ENCODE measurements around the gene CEP112.
"Not testable (repeated sequence)": the region's sequence is repeated elsewhere in the genome, so short reads cannot be mapped to it uniquely, and the experiment has no call there.

The CEP112 gene

DNA sequence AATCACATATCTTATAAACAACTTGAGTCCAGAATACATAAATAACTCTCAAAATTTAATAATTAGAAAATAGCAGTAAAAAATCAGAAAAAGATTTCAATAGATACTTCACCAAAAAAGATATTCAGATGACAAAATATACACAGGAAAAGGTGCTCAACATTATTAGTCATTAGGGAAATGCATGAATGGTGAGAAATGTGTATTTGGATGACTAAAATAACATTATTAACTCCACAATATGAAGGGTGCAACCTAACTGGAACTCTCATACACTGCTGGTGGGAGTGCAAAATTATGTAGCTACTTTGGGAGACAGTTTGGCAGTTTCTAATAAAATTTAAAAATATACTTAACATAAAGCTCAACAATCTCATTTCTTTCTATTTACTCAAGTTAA, 368.2 kb downstream of the CEP112 start:
- DNase-seq (ENCODE audit: low spot score): no peak

DNA sequence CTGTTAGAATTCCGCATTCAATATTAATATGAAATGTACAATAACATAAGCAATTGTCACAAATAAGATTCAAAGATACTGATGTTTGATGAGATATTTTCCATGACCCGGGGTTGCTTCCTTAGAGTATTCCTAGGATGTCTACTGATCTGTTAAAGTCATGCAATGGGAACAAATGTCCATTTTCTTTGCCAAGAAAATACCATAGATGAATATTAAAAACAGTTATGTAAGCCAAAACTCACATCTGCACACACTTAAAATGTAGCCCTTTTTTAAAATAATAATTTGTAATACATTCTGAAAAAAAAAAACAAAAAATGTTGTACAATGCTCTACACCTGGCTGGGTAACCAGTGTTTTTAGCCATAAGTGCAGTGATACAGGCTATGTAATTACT, 371.1 kb downstream of the CEP112 start:
- no peak for DNase-seq (ENCODE audit: low spot score)

DNA sequence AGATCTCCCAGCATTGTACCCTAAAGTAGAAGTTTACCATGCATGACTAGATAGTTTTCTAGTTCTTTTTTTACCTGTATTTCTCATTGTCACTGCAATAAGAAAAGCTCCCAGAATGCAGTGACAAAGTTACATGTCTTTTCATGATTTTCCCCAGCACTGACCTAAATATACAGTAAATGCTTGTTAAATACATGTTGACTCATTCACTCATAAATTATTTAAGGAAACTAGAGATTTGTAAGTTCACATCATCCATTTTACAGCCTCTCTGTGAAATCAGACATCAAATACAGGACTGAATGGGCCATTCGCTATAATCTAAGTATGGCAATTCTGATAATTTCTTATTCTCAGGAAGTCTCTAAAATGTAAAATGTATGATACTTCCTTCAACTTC, 371.6 kb downstream of the CEP112 start:
- DNase-seq (ENCODE audit: low spot score): no peak

DNA sequence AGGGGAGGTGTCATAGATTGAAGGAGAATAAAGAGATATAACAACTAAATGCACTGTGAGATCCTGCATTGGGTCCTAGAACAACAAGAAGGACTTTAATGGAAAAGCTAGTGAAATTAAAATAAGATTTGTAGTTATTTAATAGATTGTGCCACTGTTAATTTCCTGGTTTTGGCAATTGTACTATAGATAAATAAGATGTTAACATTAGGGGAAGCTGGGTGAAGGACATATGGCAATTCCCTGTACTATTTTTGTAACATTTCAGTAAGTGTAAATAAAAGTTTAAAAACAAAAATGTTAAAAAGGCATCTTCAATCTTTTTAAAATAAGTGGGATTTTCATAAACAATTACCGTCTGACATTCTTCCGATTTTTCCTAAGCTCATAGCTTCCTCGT, 372.1 kb downstream of the CEP112 start:
- DNase-seq (ENCODE audit: low spot score): no peak

DNA sequence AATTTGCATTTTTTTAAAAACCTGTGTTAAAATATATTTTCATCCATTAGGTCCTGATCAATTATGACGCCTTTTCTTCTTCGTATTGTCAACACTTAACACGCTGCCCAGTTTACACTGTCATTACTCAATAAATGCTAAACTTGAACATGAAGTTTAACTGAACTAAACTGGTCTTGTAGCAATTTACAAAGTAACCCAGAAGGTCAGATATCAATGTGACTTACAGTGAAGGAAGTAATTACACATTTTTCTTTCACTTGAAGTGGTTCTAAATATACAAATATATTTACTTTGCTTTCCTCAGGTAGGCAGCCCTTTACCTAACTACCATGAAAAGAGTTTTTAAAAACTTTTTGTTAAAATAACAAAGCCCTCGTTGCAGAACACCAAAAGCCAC, 374.0 kb downstream of the CEP112 start:
- no peak for DNase-seq (ENCODE audit: low spot score)

DNA sequence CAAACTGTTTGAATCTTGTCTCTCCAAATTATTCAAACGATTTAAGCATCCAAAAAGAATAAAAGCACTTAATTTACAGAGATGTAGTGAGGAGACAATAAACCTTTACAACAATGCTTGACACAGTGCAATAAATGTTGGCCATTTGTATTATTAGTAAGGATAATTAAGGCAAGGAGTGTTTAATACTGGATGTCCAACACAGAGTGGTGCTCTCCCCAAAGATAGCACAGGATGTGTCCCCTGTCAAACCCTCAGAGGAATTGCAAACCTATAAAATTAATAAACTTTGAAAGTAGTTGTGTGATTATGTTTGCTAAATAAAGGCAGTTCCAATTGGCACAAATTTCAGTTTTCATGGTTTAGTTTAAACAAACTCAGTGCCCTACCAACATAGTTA, 377.5 kb downstream of the CEP112 start:
- DNase-seq (ENCODE audit: low spot score): no peak

DNA sequence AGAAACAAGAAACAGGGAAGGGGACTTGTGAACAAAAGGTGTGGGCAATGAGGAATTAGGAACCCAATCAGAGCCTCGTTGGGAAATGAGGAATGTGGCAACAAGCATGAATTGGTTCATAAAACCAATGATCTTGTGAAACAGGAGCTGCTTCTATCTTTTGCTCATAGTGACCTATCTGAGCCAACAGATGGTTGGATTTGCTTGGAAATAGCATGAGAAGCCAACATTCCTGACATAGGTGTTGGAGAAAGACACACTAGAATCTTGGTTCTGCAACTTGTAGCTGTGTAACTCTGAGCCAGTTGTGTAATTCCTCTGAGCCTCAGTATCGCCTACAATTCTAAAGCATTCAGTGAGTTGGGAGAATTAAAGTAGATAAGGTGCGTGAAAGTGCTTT, 378.6 kb downstream of the CEP112 start:
- no peak for DNase-seq (ENCODE audit: low spot score)

DNA sequence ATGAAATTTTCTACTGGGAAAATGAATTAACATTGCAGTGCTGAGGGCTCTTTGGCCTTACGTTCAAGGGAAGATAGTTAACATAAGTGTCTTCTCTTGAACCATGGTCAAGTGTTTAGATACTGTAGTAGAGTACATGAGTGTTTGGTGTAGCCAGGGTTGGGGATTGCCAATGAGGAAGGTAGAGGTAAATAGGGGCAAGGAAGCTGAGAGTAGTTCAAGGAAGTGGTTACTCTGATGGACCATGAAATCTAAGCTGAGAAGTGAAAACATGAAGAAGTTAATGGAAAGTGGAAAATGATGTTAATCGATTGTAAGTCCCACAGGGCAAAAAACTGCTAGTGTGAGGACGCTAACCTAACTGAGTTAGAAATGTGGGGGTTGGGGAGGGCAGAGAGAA, 380.9 kb downstream of the CEP112 start:
- DNase-seq (ENCODE audit: low spot score): no peak

DNA sequence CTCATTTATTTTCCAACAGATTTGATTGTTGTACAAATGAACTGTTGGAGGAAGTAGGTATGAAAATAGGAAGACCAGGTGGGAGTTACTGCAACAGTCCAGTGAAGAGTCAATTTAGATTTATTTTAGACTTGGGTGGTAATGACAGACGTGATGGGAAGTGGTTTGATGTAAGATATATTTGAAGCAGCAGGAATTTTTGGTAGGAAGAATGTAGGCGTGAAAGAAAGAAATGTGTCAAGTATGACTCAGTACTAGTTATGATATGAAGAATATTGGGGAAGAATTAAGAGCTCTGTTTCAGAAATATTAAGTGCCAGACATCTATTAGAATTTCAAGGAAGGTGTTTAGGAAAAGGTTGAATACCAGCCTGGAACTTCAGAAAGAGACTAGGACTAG, 382.6 kb downstream of the CEP112 start:
- DNase-seq (ENCODE audit: low spot score): no peak

DNA sequence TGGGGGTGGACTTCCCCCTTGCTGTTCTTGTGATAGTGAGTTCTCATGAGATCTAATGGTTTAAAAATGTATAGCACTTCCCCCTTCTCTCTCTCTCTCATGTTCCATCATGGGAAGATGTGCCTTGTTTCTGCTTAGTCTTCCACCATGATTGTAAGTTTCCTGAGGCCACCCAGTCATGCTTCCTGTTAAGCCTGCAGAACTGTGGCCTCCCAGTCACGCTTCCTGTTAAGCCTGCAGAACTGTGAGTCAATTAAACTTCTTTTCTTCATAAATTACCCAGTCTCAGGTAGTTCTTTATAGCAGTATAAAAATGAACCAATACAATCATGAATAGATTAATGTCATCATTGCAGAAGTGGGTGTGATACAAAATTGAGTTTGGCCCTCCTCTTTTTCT, 383.4 kb downstream of the CEP112 start:
- DNase-seq (ENCODE audit: low spot score): not testable (repeated sequence)

DNA sequence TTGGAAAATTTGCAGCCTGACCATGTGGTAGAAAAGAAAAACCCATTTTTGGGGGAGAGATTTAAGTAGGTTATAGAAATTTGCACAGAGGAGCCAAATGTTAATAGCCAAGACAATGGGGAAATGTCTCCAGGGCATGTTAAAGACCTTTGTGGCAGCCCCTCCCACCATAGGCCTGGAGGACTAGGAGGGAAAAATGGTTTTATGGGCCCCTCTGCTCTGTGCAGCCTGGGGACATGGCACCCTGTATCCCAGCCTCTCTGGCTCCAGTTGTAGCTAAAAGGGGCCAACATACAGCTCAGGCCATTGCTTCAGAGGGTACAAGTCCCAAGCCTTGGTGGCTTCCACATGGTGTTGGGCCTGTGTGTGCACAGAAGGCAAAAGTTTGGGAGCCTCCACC, 384.6 kb downstream of the CEP112 start:
- no peak for DNase-seq (ENCODE audit: low spot score)

DNA sequence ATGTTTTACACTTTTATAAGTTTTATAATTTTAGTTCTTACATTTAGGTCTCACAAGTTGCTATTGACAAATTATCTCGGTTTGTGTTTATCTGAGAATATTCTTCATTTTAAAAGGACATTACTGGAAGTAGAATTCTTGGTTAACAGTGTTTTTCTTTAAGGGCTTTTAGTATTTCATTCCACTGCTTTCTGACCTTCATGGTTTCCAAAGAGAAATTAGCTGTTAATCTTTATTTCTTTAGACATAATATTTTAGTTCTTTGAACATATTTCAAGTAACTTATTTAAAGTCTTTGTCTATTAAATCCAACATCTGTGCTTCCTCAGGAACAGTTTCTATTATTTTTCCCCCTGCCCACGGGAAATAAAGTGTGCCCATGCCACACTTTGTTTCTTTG, 390.4 kb downstream of the CEP112 start:
- DNase-seq (ENCODE audit: low spot score): no peak

DNA sequence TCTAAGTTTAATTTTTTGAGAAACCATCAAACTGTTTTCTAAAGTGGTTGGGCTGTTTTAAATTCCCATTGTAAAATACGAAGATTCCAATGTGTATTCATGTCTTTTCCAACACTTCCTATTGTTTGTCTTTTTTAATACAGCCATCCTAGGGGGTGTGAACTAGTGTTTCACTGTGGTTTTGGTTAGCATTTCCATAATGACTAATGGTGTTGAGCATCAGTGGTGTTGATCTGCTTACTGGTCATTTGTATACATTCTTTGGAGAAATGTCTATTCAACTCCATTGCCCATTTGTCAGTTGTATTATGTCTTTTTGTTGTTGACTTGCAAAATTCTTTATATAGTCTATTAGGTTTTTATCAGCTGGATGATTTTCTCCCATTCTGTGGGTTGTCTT, 391.3 kb downstream of the CEP112 start:
- DNase-seq (ENCODE audit: low spot score): no peak

DNA sequence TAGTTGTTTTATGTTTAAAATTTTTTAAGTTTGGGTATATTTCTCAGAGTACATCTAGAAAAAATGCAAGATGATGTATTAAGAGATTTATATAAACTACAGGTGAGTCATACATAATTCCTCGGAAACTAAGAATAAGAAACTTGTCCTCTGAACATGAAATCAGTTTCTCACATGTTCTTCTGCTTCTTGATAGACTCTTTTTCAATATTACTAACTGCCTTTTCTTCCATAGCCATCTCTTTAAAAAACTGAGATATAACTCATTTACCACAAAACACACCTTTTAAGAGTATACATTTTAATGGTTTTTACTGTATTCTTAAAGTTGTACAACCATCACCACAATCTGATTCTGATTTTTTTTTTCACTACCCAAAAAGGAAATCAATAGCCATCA, 392.1 kb downstream of the CEP112 start:
- DNase-seq (ENCODE audit: low spot score): no peak

DNA sequence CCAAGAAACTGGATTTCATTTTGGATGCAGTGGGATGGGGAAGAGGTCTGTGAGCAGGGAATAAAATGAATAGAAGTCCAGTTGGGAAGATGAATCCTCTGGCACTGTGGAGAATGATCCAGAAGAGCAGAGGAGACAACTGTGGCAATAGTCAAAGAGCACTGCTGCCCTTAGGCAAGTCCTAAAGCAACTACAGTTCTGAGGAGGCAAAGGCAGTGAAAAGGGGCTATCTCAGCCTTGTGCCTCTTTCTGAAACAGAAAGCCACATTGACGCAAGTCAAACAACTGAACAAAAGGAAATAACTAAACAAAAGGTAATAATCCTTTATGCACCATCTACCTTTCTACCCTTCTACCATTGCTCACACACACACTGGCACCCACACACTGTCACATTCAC, 392.5 kb downstream of the CEP112 start:
- DNase-seq (ENCODE audit: low spot score): no peak

DNA sequence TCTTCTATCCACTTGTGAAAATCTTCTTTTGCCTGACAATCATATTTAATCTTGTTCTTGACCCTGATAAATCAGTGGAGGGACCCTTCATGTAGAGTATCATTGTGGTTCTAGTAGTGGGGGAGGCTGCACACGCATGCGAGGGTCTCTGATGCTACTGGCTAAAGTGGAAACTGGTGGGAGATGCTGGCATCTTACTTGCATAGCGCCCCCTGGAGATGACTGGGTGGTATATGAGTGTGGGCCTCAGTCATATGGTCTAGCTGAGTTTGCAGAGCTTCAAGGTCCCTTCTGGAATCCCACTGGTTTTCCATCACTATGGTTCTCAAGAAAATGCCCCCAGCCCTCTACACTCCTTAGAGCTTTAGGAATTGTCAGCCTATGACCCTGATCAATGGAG, 394.1 kb downstream of the CEP112 start:
- DNase-seq (ENCODE audit: low spot score): peak; percentile 11

DNA sequence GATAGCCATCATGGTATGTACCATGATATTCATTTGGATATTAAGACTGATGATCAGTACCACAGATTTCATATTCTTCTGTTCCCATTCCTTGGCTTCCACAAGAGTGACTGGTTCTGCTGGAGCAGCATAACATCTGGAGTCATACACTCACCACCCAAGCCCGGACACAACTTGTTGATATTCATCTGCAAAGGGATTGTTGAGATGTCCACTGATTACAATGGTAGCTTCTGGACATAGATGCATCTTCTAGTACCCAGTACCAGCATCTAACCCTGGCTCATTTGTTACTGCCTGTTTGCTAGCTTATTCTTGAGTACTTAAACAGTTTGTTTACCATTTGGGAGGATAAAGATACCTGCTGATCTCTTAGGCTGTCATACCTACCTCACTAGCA, 394.8 kb downstream of the CEP112 start:
- no peak for DNase-seq (ENCODE audit: low spot score)

DNA sequence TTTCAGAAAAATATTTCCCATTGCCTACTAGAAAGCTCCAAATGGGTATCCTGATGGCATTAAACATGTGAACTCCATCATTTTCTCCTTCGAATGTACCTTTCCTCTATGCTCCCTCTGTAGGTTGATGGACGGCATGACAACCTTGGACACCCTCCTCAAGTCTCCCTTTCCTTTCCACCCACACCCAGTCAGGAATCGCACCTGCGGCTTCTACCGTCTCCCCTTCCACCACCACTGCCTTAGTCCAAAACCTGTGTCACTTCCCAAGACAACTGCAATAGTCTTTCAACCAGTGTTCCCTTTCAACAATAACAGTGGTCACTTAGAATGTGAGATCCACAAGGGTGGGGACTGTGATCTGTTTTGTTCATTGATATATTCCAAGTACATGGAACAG, 397.4 kb downstream of the CEP112 start:
- peak; percentile 34 for DNase-seq (ENCODE audit: low spot score)

DNA sequence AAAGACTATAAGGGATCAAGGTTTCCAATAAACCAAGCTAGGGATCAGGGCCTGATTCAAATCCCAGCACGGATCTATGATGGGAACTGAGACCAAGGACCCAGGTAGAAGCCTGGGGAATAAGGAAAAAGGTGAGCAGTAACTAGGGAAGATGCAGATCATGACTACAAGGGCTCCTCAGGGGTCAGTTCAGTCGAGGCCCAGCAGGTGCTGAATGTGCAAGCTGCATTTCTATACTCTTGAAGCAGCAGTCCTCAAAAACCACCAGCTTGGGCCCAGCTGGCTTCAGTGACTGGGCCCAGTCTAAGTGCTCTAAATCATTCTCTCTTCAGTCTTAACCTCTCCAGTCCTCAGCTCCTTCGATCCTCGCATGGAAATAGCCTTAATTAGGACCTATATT, 401.7 kb downstream of the CEP112 start:
- DNase-seq (ENCODE audit: low spot score): no peak

DNA sequence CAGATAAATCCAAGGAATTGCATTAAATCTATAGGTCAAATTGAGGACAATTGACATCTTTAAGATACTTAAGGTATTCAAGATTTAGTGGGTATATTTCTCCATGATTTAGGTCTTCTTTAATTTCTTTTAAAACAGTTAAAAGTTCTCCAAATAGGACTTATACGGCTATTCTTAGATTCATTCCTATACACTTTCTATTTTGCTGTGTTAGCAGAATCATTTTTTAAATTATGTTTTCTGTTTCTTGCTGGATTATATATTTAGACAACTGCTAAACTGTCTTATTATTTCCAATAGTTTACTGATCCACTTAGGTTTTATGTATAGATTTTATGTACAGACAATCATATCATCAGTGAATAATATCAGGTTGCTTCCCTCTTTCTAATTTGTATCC, 404.4 kb downstream of the CEP112 start:
- DNase-seq (ENCODE audit: low spot score): no peak

DNA sequence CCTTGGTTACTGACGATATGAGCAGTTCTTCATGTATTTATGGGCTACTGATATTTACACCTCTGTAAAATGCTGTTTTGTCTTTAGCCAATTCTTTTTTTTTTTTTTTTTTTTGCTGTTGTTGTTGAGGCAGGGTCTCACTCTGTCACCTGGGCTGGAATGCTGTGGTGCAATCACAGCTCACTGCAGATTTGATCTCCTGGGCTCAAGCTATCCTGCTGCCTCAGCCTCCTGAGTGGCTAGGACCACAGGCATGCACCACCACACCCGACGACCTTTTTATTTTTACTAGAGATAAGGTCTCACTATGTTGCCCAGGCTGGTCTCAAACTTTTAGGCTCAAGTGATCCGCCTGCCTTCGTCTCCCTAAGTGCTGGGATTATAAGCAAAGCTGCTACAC, 405.5 kb downstream of the CEP112 start:
- no peak for DNase-seq (ENCODE audit: low spot score)

DNA sequence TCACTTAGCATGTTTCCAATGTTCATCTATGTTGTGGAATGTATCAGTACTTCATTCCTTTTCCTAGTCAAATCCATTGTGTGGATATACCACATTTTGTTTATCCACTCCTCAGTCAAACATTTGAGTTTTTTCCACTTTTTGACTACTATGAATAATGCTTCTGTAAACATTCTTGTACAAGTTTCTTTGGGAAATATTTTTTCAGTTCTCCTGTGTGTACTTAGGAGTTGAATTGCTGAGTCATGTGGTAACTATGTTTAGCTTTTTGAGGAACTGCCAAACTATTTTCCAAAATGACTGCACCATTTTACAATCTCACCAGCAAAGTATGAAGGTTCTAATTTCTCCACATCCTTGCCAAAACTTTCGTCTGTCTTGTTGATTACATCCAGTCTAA, 406.8 kb downstream of the CEP112 start:
- no peak for DNase-seq (ENCODE audit: low spot score)

DNA sequence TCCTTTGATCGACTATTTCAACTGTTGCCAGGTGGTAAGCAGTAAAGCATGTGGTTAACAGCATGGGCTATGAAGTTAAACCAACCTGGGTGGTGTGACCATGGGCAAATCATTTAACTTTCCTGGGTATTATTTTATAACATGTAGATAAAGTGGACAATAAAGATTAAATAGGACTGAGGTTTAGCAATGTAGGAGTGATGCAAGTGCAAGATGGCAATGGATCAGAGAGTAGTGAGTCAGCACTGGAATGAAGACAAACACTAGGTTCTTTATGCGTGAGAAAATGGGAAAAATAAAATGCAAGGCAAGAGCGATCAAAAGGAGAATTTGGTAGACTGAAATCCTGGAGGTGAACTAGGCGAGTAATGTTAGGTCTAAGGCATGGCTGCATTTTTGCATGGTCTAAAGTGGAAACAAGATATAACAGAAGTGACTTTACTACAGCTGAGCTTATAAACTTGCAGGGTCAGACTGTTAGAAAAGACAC, 408.0 kb downstream of the CEP112 start:
- no peak for DNase-seq (ENCODE audit: low spot score)

DNA sequence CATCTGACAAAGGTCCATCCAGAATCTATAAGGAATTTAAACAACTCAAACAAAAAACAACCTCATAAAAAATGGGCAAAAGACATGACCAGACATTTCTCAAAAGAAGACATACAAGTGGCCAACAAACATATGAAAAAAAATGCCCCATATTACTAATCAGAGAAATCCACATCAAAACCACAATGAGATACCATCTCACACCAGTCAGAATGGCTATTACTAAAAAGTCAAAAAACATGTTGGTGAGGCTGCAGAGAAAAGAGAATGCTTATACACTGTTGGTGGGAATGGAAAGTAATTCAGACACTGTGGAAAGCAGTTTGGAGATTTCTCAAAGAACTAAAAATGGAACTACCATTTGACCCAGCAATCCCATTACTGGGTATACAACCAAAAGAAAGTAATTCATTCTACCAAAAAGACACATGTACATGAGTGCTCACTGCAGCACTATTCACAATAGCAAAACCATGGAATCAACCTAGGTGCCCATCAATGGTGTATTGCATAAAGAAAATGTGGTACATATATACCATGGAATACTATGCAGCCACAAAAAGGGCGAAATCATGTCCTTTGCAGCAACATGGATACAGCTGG, 409.7 kb downstream of the CEP112 start:
- DNase-seq (ENCODE audit: low spot score): not testable (repeated sequence)

DNA sequence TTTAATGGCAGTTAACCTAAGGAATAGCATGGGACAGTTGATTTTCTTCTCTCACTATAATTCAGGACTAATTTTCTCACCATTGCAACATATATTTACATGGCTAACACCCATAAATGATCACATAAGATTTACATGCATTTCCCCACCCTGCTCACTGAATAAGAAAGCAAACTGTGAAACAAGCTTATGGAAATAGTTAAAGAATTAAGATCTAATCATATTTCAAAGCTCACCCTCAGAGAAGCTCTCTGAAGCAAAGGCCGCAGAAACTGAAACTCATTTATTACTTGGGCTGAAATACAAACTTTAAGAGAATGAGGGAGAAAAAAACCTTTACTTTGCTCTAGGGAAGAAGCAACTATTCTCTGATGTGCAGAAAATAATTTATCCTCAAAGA, 411.8 kb downstream of the CEP112 start:
- DNase-seq (ENCODE audit: low spot score): no peak

Data from HuH-7 (cell line).